HepG2 (cell line): ENCODE data around the gene TNN. TPM values are rescaled to one million over a fixed set of nuclear protein-coding genes. Genes with fewer than 3 reads are reported as not detected.

Experiments used
- ATAC-seq: fragments of 200-7000 bp; cut with Tn5 transposase; 3 replicates; pipeline ENCODE4 v1.9.1; 2020; ENCODE audit warnings: mild to moderate bottlenecking, moderate library complexity
- BruUV-seq: library from RNA; stranded (reverse); fragments of 400-500 nt; replicated peaks from 2 replicates; lab custom pipeline; 2021; lab: Mats Ljungman, UMichigan
- CTCF ChIA-PET: fragments of 300-600 bp; formaldehyde crosslinking; extraction: SDS; loops from one replicate; lab custom pipeline; 2021; ENCODE audit warnings: low total read pairs, inconsistent platforms, low intra/inter-chr PET ratio; lab: Yijun Ruan, JAX
- POLR2A ChIA-PET: fragments of 350-600 bp; sonication (Branson Sonifier 250); formaldehyde crosslinking; loops from one replicate; lab custom pipeline; 2020; ENCODE audit warnings: antibody characterized with exemption, inconsistent platforms; lab: Yijun Ruan, JAX
- DNase-seq: peaks from one replicate; pipeline ENCODE4 v3.0.0-alpha.2; 2015; ENCODE audit warnings: low spot score
- FAIRE-seq: peaks from 3 replicates; lab custom pipeline; 2011; peaks lifted over from hg19 to GRCh38; lab: Jason Lieb, UNC
- H2AFZ ChIP-seq: one replicate; pipeline ENCODE4 v1.6.1; 2011; ENCODE audit warnings: low read length, inconsistent platforms
- H3K27ac ChIP-seq: fragments of 300-600 bp; 3 replicates; pipeline ENCODE4 v1.8.0; 2011; ENCODE audit warnings: mixed run types, mild to moderate bottlenecking, mixed read lengths, low read length, inconsistent platforms; ENCODE audit not compliant: insufficient read depth; ENCODE audit errors: extremely low read length
- H3K27me3 ChIP-seq, 2 experiments: fragments of 200-600 bp in 1 of 2; 2 replicates in 1 of 2; 3 replicates in 1 of 2; pipeline versions ENCODE4 v1.6.0 to v1.8.0; 2011; ENCODE audit warnings: low read length in 2 of 2, mild to moderate bottlenecking in 2 of 2, moderate library complexity in 2 of 2, inconsistent platforms in 1 of 2; ENCODE audit not compliant: insufficient read depth in 2 of 2, control insufficient read depth in 1 of 2
- H3K36me3 ChIP-seq, 2 experiments: fragments of 200-600 bp in 1 of 2; replicated peaks in 1 of 2; 2 replicates in 1 of 2; 3 replicates in 1 of 2; pipeline versions ENCODE4 v1.5.1 to v1.8.0; 2011; ENCODE audit warnings: low read length in 2 of 2, inconsistent platforms in 1 of 2; ENCODE audit not compliant: insufficient read depth in 2 of 2, control insufficient read depth in 1 of 2
- H3K4me1 ChIP-seq: 2 replicates; pipeline ENCODE4 v1.5.1; 2012; ENCODE audit warnings: low read length, inconsistent platforms; ENCODE audit not compliant: insufficient read depth
- H3K4me2 ChIP-seq: 2 replicates; pipeline ENCODE4 v1.6.0; 2011; ENCODE audit warnings: low read depth, low read length, inconsistent platforms
- H3K4me3 ChIP-seq, 3 experiments: fragments of 200-600 bp in 1 of 3; sonication (generic), shearing (Covaris generic) in 1 of 3; replicated peaks in 1 of 3; 2 replicates each; pipeline ENCODE4 v1.5.1; 2011 to 2016; ENCODE audit warnings: low read length in 3 of 3, inconsistent platforms in 2 of 3, low read depth in 2 of 3, mild to moderate bottlenecking in 2 of 3, control low read depth in 1 of 3, mixed read lengths in 1 of 3; ENCODE audit not compliant: insufficient read depth in 1 of 3
- H3K79me2 ChIP-seq: one replicate; pipeline ENCODE4 v1.6.1; 2011; ENCODE audit warnings: low read length, inconsistent platforms; ENCODE audit not compliant: insufficient read depth
- H3K9ac ChIP-seq: 2 replicates; pipeline ENCODE4 v1.6.0; 2011; ENCODE audit warnings: mild to moderate bottlenecking, low read depth, low read length, inconsistent platforms; ENCODE audit not compliant: insufficient read depth
- H3K9me3 ChIP-seq: 2 replicates; pipeline ENCODE4 v1.5.1; 2012; ENCODE audit warnings: mild to moderate bottlenecking, low read length
- H4K20me1 ChIP-seq: 2 replicates; pipeline ENCODE4 v1.6.0; 2011; ENCODE audit warnings: inconsistent platforms, mild to moderate bottlenecking, low read length, moderate library complexity; ENCODE audit not compliant: insufficient read depth
- CEBPB ChIP-seq: IDR thresholded peaks from 2 replicates; pipeline ENCODE4 v1.6.1; 2011; ENCODE audit warnings: low read depth, low read length, improper control_type of control experiment, borderline replicate concordance
- CEBPG ChIP-seq: IDR thresholded peaks from 2 replicates; pipeline ENCODE4 v1.6.1; 2016
- KDM2A ChIP-seq: sonication (generic); formaldehyde crosslinking; IDR thresholded peaks from 2 replicates; pipeline ENCODE4 v1.4.0; 2020; ENCODE audit warnings: low read depth, missing genetic modification reagents, borderline replicate concordance
- RAD21 ChIP-seq: fragments of 450-650 bp; formaldehyde crosslinking; IDR thresholded peaks from 2 replicates; pipeline ENCODE4 v1.5.0; 2020; ENCODE audit warnings: mild to moderate bottlenecking
- ZBTB7B ChIP-seq: sonication (generic); formaldehyde crosslinking; IDR thresholded peaks from 2 replicates; pipeline ENCODE4 v1.4.0; 2020; ENCODE audit warnings: missing genetic modification reagents
- ZGPAT ChIP-seq: IDR thresholded peaks from 2 replicates; pipeline ENCODE4 v1.6.1; 2016; ENCODE audit warnings: mild to moderate bottlenecking
- ZNF136 ChIP-seq: sonication (generic); formaldehyde crosslinking; IDR thresholded peaks from 2 replicates; pipeline ENCODE4 v1.8.1; 2022; ENCODE audit warnings: low read depth, mild to moderate bottlenecking, moderate library complexity, missing genetic modification reagents
- ZNF207 ChIP-seq: fragments of 450-650 bp; IDR thresholded peaks from 2 replicates; pipeline ENCODE4 v1.6.1; 2016; ENCODE audit warnings: antibody characterized with exemption, borderline replicate concordance
- ZNF383 ChIP-seq: sonication (generic); formaldehyde crosslinking; IDR thresholded peaks from 2 replicates; pipeline ENCODE4 v1.4.0; 2020; ENCODE audit warnings: missing genetic modification reagents, mild to moderate bottlenecking, borderline replicate concordance
- ZNF589 ChIP-seq: sonication (generic); formaldehyde crosslinking; conservative IDR thresholded peaks from 2 replicates; pipeline ENCODE4 v1.8.0; 2022; ENCODE audit warnings: mild to moderate bottlenecking, moderate library complexity, missing genetic modification reagents
- ZNF737 ChIP-seq: sonication (generic); formaldehyde crosslinking; IDR thresholded peaks from 2 replicates; pipeline ENCODE4 v1.5.0; 2020; ENCODE audit warnings: missing genetic modification reagents, mild to moderate bottlenecking, borderline replicate concordance
- WGBS: methylation state at CpG from one replicate; pipeline ENCODE4 v1.1.6; 2017; ENCODE audit warnings: low lambda C conversion rate; 5-methylcytosine and 5-hydroxymethylcytosine counted together
- in situ Hi-C: cut with HindIII; loops from 2 replicates; pipeline ENCODE4 v1.10.0; 2017; ENCODE audit warnings: low pct_unique_long_range_greater_than_20kb; ENCODE audit not compliant: extremely low pct_ligation_motif_present
- intact Hi-C: fragments of 100-400 bp; cut with micrococcal nuclease; formaldehyde crosslinking; loops from one replicate; pipeline ENCODE4 v1.10.0; 2022; ENCODE audit not compliant: unreplicated experiment
- polyA plus RNA-seq, 8 experiments: library from polyadenylated mRNA; depleted of rRNA in 3 of 8; stranded (reverse) in 7 of 8; unstranded in 1 of 8; fragments of >200 nt; fragmentation: Illumina TruSeq in 4 of 8; extraction: Trizol in 4 of 8; gene quantifications; 2 replicates each; pipeline versions ENCODE4 v1.2.1 to v1.2.3, GENCODE V29; 2011 to 2016; ENCODE audit warnings: low read depth in 4 of 8, missing spikeins in 1 of 8, mixed read lengths in 1 of 8; ENCODE audit not compliant: insufficient read depth in 1 of 8
- total RNA-seq, 5 experiments: library from RNA; depleted of rRNA; stranded (reverse); fragments of >200 nt; fragmentation: Illumina TruSeq; extraction: Trizol; gene quantifications; 2 replicates each; pipeline ENCODE4 v1.2.3, GENCODE V29; 2016; ENCODE audit warnings: low read depth in 1 of 5

Gene TNN
- total and polyA plus RNA-seq, 2 of the 13 experiments (the other 11 are each of a cell fraction or from before 2014, with no cell fraction given), result not detected

- TF ChIP-seq ZGPAT (CRISPR knock-in tag) (no peak), KDM2A (CRISPR knock-in tag) (no peak)
- TF ChIP-seq, all 625 proteins: peak for 0
Observed at GRCh38 chr1:175072099-175072951, 4.7 kb downstream of the TNN start (continued).

- in situ Hi-C loops, result no loop called here
- FAIRE-seq, result no peak
- no peak for DNase-seq
- Histone ChIP-seq H4K20me1 (no peaks in the 10 kb centered on the region), H3K4me2 (no peak overlapping the region), H2AFZ (no peak overlapping the region), H3K79me2 (no peaks in the 10 kb centered on the region), H3K27me3 (0 out of 5 replicates have a peak, but pooled peaks cover 1 to 3% of the 10 kb centered on the region in 2 experiments), H3K4me3 (no peak overlapping the region)
- CTCF ChIA-PET, result no interaction called here
- TF ChIP-seq RAD21 (no peak), CEBPB (peak; percentile 76), ZNF207 (no peak), ZBTB7B (no peak), ZNF136 (no peak), ZNF589 (CRISPR knock-in tag) (no peak), ZNF383 (no peak), CEBPG (CRISPR knock-in tag) (peak; percentile 47; the same call in 1 of the 2 replicates), ZNF737 (CRISPR knock-in tag) (no peak)
- TF ChIP-seq, all 625 proteins: peak for 2
- POLR2A ChIA-PET, result no interaction called here
- Histone ChIP-seq H3K9ac (no peak overlapping the region), H3K36me3 (no peaks in the 10 kb centered on the region), H3K27ac (no peak overlapping the region), H3K4me1 (no peaks in the 10 kb centered on the region), H3K9me3 (no peaks in the 10 kb centered on the region)
- 40% methylated on average over 6 of the region's 6 CpGs for WGBS
- no peak for ATAC-seq
- no TSS peak for BruUV-seq
- intact Hi-C loops, result no loop called here
Observed at GRCh38 chr1:175073061-175073460, 5.4 kb downstream of the TNN start.
